HepG2 (cell line): ENCODE measurements around the gene TGFBI. TPM values are rescaled to one million over a fixed set of nuclear protein-coding genes. Genes with fewer than 3 reads are reported as not detected.

Experiments used
- ATAC-seq: fragments of 200-7000 bp; cut with Tn5 transposase; 3 replicates; pipeline ENCODE4 v1.9.1; 2020; ENCODE audit warnings: mild to moderate bottlenecking, moderate library complexity
- BruUV-seq: library from RNA; stranded (reverse); fragments of 400-500 nt; replicated peaks from 2 replicates; lab custom pipeline; 2021; lab: Mats Ljungman, UMichigan
- CTCF ChIA-PET: fragments of 300-600 bp; formaldehyde crosslinking; extraction: SDS; loops from one replicate; lab custom pipeline; 2021; ENCODE audit warnings: low total read pairs, inconsistent platforms, low intra/inter-chr PET ratio; lab: Yijun Ruan, JAX
- POLR2A ChIA-PET: fragments of 350-600 bp; sonication (Branson Sonifier 250); formaldehyde crosslinking; loops from one replicate; lab custom pipeline; 2020; ENCODE audit warnings: antibody characterized with exemption, inconsistent platforms; lab: Yijun Ruan, JAX
- DNase-seq: peaks from one replicate; pipeline ENCODE4 v3.0.0-alpha.2; 2015; ENCODE audit warnings: low spot score
- FAIRE-seq: peaks from 3 replicates; lab custom pipeline; 2011; peaks lifted over from hg19 to GRCh38; lab: Jason Lieb, UNC
- H2AFZ ChIP-seq: one replicate; pipeline ENCODE4 v1.6.1; 2011; ENCODE audit warnings: low read length, inconsistent platforms
- H3K27ac ChIP-seq: fragments of 300-600 bp; 3 replicates; pipeline ENCODE4 v1.8.0; 2011; ENCODE audit warnings: mixed run types, mild to moderate bottlenecking, mixed read lengths, low read length, inconsistent platforms; ENCODE audit not compliant: insufficient read depth; ENCODE audit errors: extremely low read length
- H3K27me3 ChIP-seq, 2 experiments: fragments of 200-600 bp in 1 of 2; 2 replicates in 1 of 2; 3 replicates in 1 of 2; pipeline versions ENCODE4 v1.6.0 to v1.8.0; 2011; ENCODE audit warnings: low read length in 2 of 2, mild to moderate bottlenecking in 2 of 2, moderate library complexity in 2 of 2, inconsistent platforms in 1 of 2; ENCODE audit not compliant: insufficient read depth in 2 of 2, control insufficient read depth in 1 of 2
- H3K36me3 ChIP-seq, 2 experiments: fragments of 200-600 bp in 1 of 2; replicated peaks in 1 of 2; 2 replicates in 1 of 2; 3 replicates in 1 of 2; pipeline versions ENCODE4 v1.5.1 to v1.8.0; 2011; ENCODE audit warnings: low read length in 2 of 2, inconsistent platforms in 1 of 2; ENCODE audit not compliant: insufficient read depth in 2 of 2, control insufficient read depth in 1 of 2
- H3K4me1 ChIP-seq: 2 replicates; pipeline ENCODE4 v1.5.1; 2012; ENCODE audit warnings: low read length, inconsistent platforms; ENCODE audit not compliant: insufficient read depth
- H3K4me2 ChIP-seq: 2 replicates; pipeline ENCODE4 v1.6.0; 2011; ENCODE audit warnings: low read depth, low read length, inconsistent platforms
- H3K4me3 ChIP-seq, 3 experiments: fragments of 200-600 bp in 1 of 3; sonication (generic), shearing (Covaris generic) in 1 of 3; replicated peaks in 1 of 3; 2 replicates each; pipeline ENCODE4 v1.5.1; 2011 to 2016; ENCODE audit warnings: low read length in 3 of 3, inconsistent platforms in 2 of 3, low read depth in 2 of 3, mild to moderate bottlenecking in 2 of 3, control low read depth in 1 of 3, mixed read lengths in 1 of 3; ENCODE audit not compliant: insufficient read depth in 1 of 3
- H3K79me2 ChIP-seq: one replicate; pipeline ENCODE4 v1.6.1; 2011; ENCODE audit warnings: low read length, inconsistent platforms; ENCODE audit not compliant: insufficient read depth
- H3K9ac ChIP-seq: 2 replicates; pipeline ENCODE4 v1.6.0; 2011; ENCODE audit warnings: mild to moderate bottlenecking, low read depth, low read length, inconsistent platforms; ENCODE audit not compliant: insufficient read depth
- H3K9me3 ChIP-seq: 2 replicates; pipeline ENCODE4 v1.5.1; 2012; ENCODE audit warnings: mild to moderate bottlenecking, low read length
- H4K20me1 ChIP-seq: 2 replicates; pipeline ENCODE4 v1.6.0; 2011; ENCODE audit warnings: inconsistent platforms, mild to moderate bottlenecking, low read length, moderate library complexity; ENCODE audit not compliant: insufficient read depth
- GMEB1 ChIP-seq: sonication (generic); formaldehyde crosslinking; IDR thresholded peaks from 2 replicates; pipeline ENCODE4 v1.5.1; 2020; ENCODE audit warnings: missing genetic modification reagents, mild to moderate bottlenecking, borderline replicate concordance
- JARID2 ChIP-seq: sonication (generic); formaldehyde crosslinking; IDR thresholded peaks from 2 replicates; pipeline ENCODE4 v1.8.1; 2023; ENCODE audit warnings: missing genetic modification reagents, inconsistent platforms; ENCODE audit not compliant: insufficient replicate concordance
- MEIS1 ChIP-seq: sonication (generic); formaldehyde crosslinking; IDR thresholded peaks from 2 replicates; pipeline ENCODE4 v1.9.0; 2021; ENCODE audit warnings: mild to moderate bottlenecking, missing genetic modification reagents, moderate library complexity, borderline replicate concordance
- MIXL1 ChIP-seq: IDR thresholded peaks from 2 replicates; pipeline ENCODE4 v1.6.1; 2016
- ZBTB26 ChIP-seq: IDR thresholded peaks from 2 replicates; pipeline ENCODE4 v1.6.1; 2016; ENCODE audit warnings: missing compliant biosample characterization, missing genetic modification reagents, borderline replicate concordance
- ZNF629 ChIP-seq: sonication (generic); formaldehyde crosslinking; conservative IDR thresholded peaks from 2 replicates; pipeline ENCODE4 v1.5.0; 2020; ENCODE audit warnings: missing genetic modification reagents
- ZNF709 ChIP-seq: sonication (generic); formaldehyde crosslinking; IDR thresholded peaks from 2 replicates; pipeline ENCODE4 v1.5.0; 2020; ENCODE audit warnings: mild to moderate bottlenecking, missing genetic modification reagents
- ZNF816 ChIP-seq: sonication (generic); formaldehyde crosslinking; IDR thresholded peaks from 2 replicates; pipeline ENCODE4 v1.8.0; 2022; ENCODE audit warnings: missing genetic modification reagents, mild to moderate bottlenecking, borderline replicate concordance
- WGBS: methylation state at CpG from one replicate; pipeline ENCODE4 v1.1.6; 2017; ENCODE audit warnings: low lambda C conversion rate; 5-methylcytosine and 5-hydroxymethylcytosine counted together
- in situ Hi-C: cut with HindIII; loops from 2 replicates; pipeline ENCODE4 v1.10.0; 2017; ENCODE audit warnings: low pct_unique_long_range_greater_than_20kb; ENCODE audit not compliant: extremely low pct_ligation_motif_present
- intact Hi-C: fragments of 100-400 bp; cut with micrococcal nuclease; formaldehyde crosslinking; loops from one replicate; pipeline ENCODE4 v1.10.0; 2022; ENCODE audit not compliant: unreplicated experiment
- polyA plus RNA-seq, 8 experiments: library from polyadenylated mRNA; depleted of rRNA in 3 of 8; stranded (reverse) in 7 of 8; unstranded in 1 of 8; fragments of >200 nt; fragmentation: Illumina TruSeq in 4 of 8; extraction: Trizol in 4 of 8; gene quantifications; 2 replicates each; pipeline versions ENCODE4 v1.2.1 to v1.2.3, GENCODE V29; 2011 to 2016; ENCODE audit warnings: low read depth in 4 of 8, missing spikeins in 1 of 8, mixed read lengths in 1 of 8; ENCODE audit not compliant: insufficient read depth in 1 of 8
- total RNA-seq, 5 experiments: library from RNA; depleted of rRNA; stranded (reverse); fragments of >200 nt; fragmentation: Illumina TruSeq; extraction: Trizol; gene quantifications; 2 replicates each; pipeline ENCODE4 v1.2.3, GENCODE V29; 2016; ENCODE audit warnings: low read depth in 1 of 5

The TGFBI gene
- total and polyA plus RNA-seq, 2 of the 13 experiments (the other 11 are each of a cell fraction or from before 2014, with no cell fraction given), result 275 to 457 TPM

GRCh38 chr5:136030252-136030651 lies 1.5 kb downstream of the TGFBI start (continued):
- TF ChIP-seq GMEB1 (CRISPR knock-in tag), result no peak
- no peak for TF ChIP-seq ZNF709 (CRISPR knock-in tag)

- in situ Hi-C loops (no loop called here), intact Hi-C loops (no loop called here)
- ChIA-PET POLR2A (interaction anchor here (2.2 to 10.6 kb wide), 4 partner anchors 11 to 58 kb away, joined by 11 to 129 read pairs (median 40); no protein-coding TSS in a partner anchor), CTCF (interaction anchor here (1.6 kb wide), 1 partner anchor 31 kb away, joined by 3 read pairs; no protein-coding TSS in a partner anchor)
- BruUV-seq, result no TSS peak
- Histone ChIP-seq H2AFZ (no peak overlapping the region), H3K27ac (no peak overlapping the region), H3K4me2 (peak overlapping the region; percentile 98), H4K20me1 (no peaks in the 10 kb centered on the region), H3K36me3 (peaks cover 6 to 22% of the 10 kb centered on the region in 2 experiments), H3K27me3 (no peaks in the 10 kb centered on the region; a peak in 2 of 5 replicates), H3K9me3 (no peaks in the 10 kb centered on the region), H3K4me1 (peaks cover 62% of the 10 kb centered on the region), H3K4me3 (peak overlapping the region; percentile 25 to 85 (median 84); a peak in 4 of 6 replicates), H3K79me2 (peaks cover 22% of the 10 kb centered on the region), H3K9ac (peak overlapping the region; percentile 80; the same call in 1 of the 2 replicates)
- no peak for FAIRE-seq
- WGBS, result 90% methylated on average over 8 of the region's 8 CpGs
- no peak for ATAC-seq
- TF ChIP-seq JARID2 (CRISPR knock-in tag), result no peak
- no peak for TF ChIP-seq ZNF816 (CRISPR knock-in tag)
- no peak for TF ChIP-seq ZBTB26
- TF ChIP-seq ZNF629, result peak; percentile 72
- no peak for TF ChIP-seq MEIS1 (CRISPR knock-in tag)
- no peak for TF ChIP-seq MIXL1 (CRISPR knock-in tag)
- DNase-seq, result no peak
These were observed 2.3 kb downstream of the TGFBI start for GRCh38 chr5:136030956-136031611.
